Measurements from ENCODE around the gene RGL1.

DNA sequence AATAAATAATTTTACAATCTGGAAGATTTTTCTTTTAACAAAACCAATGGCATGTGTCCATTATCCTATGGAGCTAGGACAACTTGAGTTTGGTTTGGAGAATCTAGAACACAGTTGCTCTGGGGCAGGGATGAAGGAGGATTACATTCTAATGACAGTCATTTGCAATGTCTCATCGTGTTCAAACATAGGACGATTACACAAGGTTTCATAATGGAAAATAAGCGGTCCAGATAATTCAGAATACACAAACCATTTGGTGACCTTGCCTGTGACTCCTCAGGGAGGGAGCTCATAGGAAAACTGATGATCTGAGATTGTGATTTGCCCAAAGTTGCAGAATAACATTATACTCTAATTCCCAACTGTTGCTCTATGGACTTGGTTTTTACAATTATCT lies 27.6 kb upstream of the RGL1 start:
- TF ChIP-seq, protein P1, sequence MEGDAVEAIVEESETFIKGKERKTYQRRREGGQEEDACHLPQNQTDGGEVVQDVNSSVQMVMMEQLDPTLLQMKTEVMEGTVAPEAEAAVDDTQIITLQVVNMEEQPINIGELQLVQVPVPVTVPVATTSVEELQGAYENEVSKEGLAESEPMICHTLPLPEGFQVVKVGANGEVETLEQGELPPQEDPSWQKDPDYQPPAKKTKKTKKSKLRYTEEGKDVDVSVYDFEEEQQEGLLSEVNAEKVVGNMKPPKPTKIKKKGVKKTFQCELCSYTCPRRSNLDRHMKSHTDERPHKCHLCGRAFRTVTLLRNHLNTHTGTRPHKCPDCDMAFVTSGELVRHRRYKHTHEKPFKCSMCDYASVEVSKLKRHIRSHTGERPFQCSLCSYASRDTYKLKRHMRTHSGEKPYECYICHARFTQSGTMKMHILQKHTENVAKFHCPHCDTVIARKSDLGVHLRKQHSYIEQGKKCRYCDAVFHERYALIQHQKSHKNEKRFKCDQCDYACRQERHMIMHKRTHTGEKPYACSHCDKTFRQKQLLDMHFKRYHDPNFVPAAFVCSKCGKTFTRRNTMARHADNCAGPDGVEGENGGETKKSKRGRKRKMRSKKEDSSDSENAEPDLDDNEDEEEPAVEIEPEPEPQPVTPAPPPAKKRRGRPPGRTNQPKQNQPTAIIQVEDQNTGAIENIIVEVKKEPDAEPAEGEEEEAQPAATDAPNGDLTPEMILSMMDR (conservative IDR thresholded peaks at IDR 0.05; ENCODE audit: low read length), result no peak
- TF ChIP-seq EZH2phosphoT487 (IDR thresholded peaks at IDR 0.05; ENCODE audit: borderline replicate concordance), result no peak
